Stomach (tissue), 4 donors: ENCODE data around the gene CHSY3.

ENCODE experiments used
- POLR2A ChIP-seq, 4 donors: fragments of 450-650 bp; IDR thresholded peaks; one replicate each; pipeline ENCODE4 v1.6.1; 2016; ENCODE audit warnings: antibody characterized with exemption in 4 of 4, control low read depth in 2 of 4, mild to moderate bottlenecking in 1 of 4, moderate library complexity in 1 of 4
- TF ChIP-seq, protein P1 (sequence below), 7 experiments: fragments of 450-650 bp in 4 of 7; fragments of 200-600 bp in 3 of 7; sonication (generic) in 3 of 7; IDR thresholded peaks; one replicate each; pipeline ENCODE4 v1.5.1; 2016 to 2019; ENCODE audit warnings: antibody characterized with exemption in 7 of 7, control low read depth in 2 of 7, mild to moderate bottlenecking in 1 of 7

GRCh38 chr5:129960831-129961230, 56.6 kb downstream of the CHSY3 start:
- TF ChIP-seq, protein P1, sequence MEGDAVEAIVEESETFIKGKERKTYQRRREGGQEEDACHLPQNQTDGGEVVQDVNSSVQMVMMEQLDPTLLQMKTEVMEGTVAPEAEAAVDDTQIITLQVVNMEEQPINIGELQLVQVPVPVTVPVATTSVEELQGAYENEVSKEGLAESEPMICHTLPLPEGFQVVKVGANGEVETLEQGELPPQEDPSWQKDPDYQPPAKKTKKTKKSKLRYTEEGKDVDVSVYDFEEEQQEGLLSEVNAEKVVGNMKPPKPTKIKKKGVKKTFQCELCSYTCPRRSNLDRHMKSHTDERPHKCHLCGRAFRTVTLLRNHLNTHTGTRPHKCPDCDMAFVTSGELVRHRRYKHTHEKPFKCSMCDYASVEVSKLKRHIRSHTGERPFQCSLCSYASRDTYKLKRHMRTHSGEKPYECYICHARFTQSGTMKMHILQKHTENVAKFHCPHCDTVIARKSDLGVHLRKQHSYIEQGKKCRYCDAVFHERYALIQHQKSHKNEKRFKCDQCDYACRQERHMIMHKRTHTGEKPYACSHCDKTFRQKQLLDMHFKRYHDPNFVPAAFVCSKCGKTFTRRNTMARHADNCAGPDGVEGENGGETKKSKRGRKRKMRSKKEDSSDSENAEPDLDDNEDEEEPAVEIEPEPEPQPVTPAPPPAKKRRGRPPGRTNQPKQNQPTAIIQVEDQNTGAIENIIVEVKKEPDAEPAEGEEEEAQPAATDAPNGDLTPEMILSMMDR (IDR thresholded peaks at IDR 0.05): no peak
- TF ChIP-seq POLR2A (IDR thresholded peaks at IDR 0.05): no peak
